Activated CD8-positive, alpha-beta T cell treated with anti-CD3 and anti-CD28 coated beads, Interleukin-2, amount 10 ng/mL, durations not matched to agents 7 days and 5 days (primary cell): ENCODE measurements around the gene ARFGAP1. TPM values are rescaled to one million over a fixed set of nuclear protein-coding genes. Genes with fewer than 3 reads are reported as not detected.

Source experiments
- ATAC-seq: fragments of 150-1000 bp; cut with Tn5 transposase; one replicate; pipeline ENCODE4 v1.10.0; 2021; ENCODE audit warnings: moderate library complexity
- CTCF ChIA-PET: fragments of 350-600 bp; sonication (Branson Sonifier 250); formaldehyde crosslinking; loops from one replicate; lab custom pipeline; 2021; ENCODE audit warnings: antibody characterized with exemption; lab: Charles Lee
- POLR2A ChIA-PET: fragments of 350-600 bp; sonication (Branson Sonifier 250); formaldehyde crosslinking; loops from one replicate; lab custom pipeline; 2021; ENCODE audit warnings: antibody characterized with exemption; lab: Charles Lee
- DNase-seq: peaks from one replicate; pipeline ENCODE4 v3.0.0-alpha.2; 2020
- H3K27ac Mint-ChIP-seq: one replicate; pipeline ENCODE4 v1.8.0; 2021; ENCODE audit warnings: mild to moderate bottlenecking, mixed read lengths
- H3K27me3 Mint-ChIP-seq: one replicate; pipeline ENCODE4 v1.8.0; 2021; ENCODE audit warnings: low read depth, mixed read lengths
- H3K36me3 Mint-ChIP-seq: one replicate; pipeline ENCODE4 v1.8.0; 2021; ENCODE audit warnings: low read depth, mixed read lengths
- H3K4me1 Mint-ChIP-seq: one replicate; pipeline ENCODE4 v1.8.0; 2021; ENCODE audit warnings: low read depth, mixed read lengths
- H3K4me3 Mint-ChIP-seq: one replicate; pipeline ENCODE4 v1.8.0; 2021; ENCODE audit warnings: mild to moderate bottlenecking, mixed read lengths
- H3K9me3 Mint-ChIP-seq: one replicate; pipeline ENCODE4 v1.8.0; 2022; ENCODE audit warnings: mixed read lengths; ENCODE audit not compliant: insufficient read depth
- total RNA-seq, 2 experiments: library from RNA; stranded (reverse); gene quantifications; one replicate each; pipeline ENCODE4 v1.2.3, GENCODE V29; 2021

The ARFGAP1 gene
- total RNA-seq, 2 experiments from 2014 or later: 68.7 to 75.6 TPM

GRCh38 chr20:63322146-63322932 is 49.7 kb downstream of the ARFGAP1 start:
- no peaks in the 10 kb centered on the region for H3K36me3 Mint-ChIP-seq
- no peak overlapping the region for H3K4me3 Mint-ChIP-seq
- ATAC-seq (no peak), DNase-seq (no peak)
- peaks cover 3% of the 10 kb centered on the region for H3K9me3 Mint-ChIP-seq
- peaks cover 5% of the 10 kb centered on the region for H3K4me1 Mint-ChIP-seq
- peaks cover 11% of the 10 kb centered on the region for H3K27me3 Mint-ChIP-seq
- H3K27ac Mint-ChIP-seq: no peak overlapping the region
- ChIA-PET CTCF (no interaction called here), POLR2A (no interaction called here)

DNA sequence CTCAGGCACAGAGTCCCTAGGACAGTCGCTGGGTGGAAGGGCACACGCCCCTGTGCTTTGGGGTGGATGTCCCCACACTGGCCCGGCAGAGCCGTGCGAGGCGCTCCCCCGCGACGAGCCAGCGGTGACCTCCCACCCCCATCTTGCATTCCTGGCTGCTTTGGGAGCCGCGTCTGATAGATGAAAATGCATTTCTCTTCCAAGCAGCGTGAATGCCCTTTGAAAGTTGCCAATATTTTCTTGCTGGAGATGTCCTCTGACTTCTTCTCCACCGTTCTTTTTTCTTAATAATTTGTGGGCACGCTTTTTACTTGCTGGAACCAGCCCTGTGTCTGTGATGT is 50.3 kb downstream of the ARFGAP1 start:
- no peak for DNase-seq
- H3K27ac Mint-ChIP-seq: no peak overlapping the region

DNA sequence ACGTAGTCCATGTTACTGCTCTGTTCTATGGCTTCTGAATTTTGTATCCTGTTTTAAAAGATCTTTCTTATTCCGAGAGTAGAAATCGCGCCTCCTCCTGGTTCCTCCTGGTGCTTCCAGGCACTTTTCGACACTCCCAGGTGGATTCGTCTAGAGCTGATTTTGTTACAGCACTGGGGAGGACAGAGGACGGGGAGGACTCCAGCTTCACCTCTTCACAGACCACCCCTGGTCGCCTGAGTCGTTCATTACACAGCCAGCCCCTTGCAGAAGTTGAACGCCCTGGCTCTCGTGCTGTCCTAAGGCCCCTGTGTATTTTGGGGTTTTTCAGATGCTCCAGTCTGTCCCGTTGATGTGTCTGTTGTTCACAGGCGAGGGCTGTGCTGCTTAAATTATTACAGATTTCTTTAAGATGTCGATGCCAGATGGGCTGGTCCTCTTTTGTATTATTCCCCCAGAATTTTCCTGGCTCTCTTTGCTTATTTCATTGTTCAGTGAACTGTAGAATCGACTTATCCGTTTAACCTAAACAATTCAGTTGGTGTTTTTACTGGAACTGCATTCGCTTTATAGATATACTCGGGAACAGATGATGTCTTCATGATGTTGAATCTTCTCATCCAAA is 50.9 kb downstream of the ARFGAP1 start:
- Mint-ChIP-seq H3K4me3 (no peak overlapping the region), H3K9me3 (peaks cover 3% of the 10 kb centered on the region), H3K4me1 (peaks cover 5% of the 10 kb centered on the region), H3K27me3 (peaks cover 11% of the 10 kb centered on the region), H3K36me3 (no peaks in the 10 kb centered on the region), H3K27ac (no peak overlapping the region)
- DNase-seq (no peak), ATAC-seq (no peak)
- POLR2A ChIA-PET: no interaction called here
- CTCF ChIA-PET: no interaction called here

More for the DNA sequence above, 50.3 kb downstream of the ARFGAP1 start:
- H3K27me3 Mint-ChIP-seq: peaks cover 11% of the 10 kb centered on the region
- no peak overlapping the region for H3K4me3 Mint-ChIP-seq
- ChIA-PET CTCF (no interaction called here), POLR2A (no interaction called here)
- H3K9me3 Mint-ChIP-seq: peaks cover 3% of the 10 kb centered on the region
- H3K36me3 Mint-ChIP-seq: no peaks in the 10 kb centered on the region
- peaks cover 5% of the 10 kb centered on the region for H3K4me1 Mint-ChIP-seq
- no peak for ATAC-seq

DNA sequence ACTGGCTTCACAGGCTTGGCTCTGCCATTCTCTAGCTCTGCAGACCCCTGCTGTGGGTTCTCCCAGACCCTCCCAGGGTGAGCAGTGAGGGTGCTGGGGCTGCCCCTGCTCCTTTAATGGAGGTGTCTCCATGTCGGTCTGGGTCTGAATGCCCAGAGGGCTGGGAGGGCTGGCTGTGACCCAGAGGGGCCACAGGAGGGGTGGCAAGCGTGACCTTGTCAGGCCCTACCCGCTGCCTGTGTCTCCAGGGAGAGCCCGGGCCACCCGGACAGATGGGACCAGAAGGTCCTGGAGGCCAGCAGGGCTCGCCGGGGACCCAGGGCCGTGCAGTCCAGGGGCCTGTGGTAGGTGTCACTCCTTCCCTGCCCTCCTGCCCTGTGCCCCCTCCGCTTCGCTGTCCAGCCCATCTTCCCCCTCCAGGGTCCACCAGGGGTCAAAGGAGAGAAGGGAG is 52.4 kb downstream of the ARFGAP1 start:
- Mint-ChIP-seq H3K9me3 (peaks cover 3% of the 10 kb centered on the region), H3K27me3 (peaks cover 11% of the 10 kb centered on the region), H3K4me3 (no peak overlapping the region), H3K4me1 (peaks cover 5% of the 10 kb centered on the region), H3K27ac (no peak overlapping the region), H3K36me3 (no peaks in the 10 kb centered on the region)
- ATAC-seq (no peak), DNase-seq (no peak)
- ChIA-PET POLR2A (no interaction called here), CTCF (no interaction called here)

- Mint-ChIP-seq H3K9me3 (peaks cover 3% of the 10 kb centered on the region), H3K4me1 (peaks cover 5% of the 10 kb centered on the region)
These were observed 53.1 kb downstream of the ARFGAP1 start for GRCh38 chr20:63325554-63326313.

GRCh38 chr20:63326314-63327230 is 54.0 kb downstream of the ARFGAP1 start:
- Mint-ChIP-seq H3K4me3 (no peak overlapping the region), H3K36me3 (no peaks in the 10 kb centered on the region), H3K4me1 (peaks cover 5% of the 10 kb centered on the region), H3K27me3 (peaks cover 11% of the 10 kb centered on the region), H3K27ac (peak overlapping the region; percentile 81), H3K9me3 (peaks cover 3% of the 10 kb centered on the region)
- ChIA-PET CTCF (no interaction called here), POLR2A (no interaction called here)
- ATAC-seq (no peak), DNase-seq (no peak)

More at GRCh38 chr20:63325554-63326313, 53.1 kb downstream of the ARFGAP1 start:
- POLR2A ChIA-PET: no interaction called here
- ATAC-seq (no peak), DNase-seq (no peak)
- no peak overlapping the region for H3K27ac Mint-ChIP-seq
- CTCF ChIA-PET: no interaction called here
- no peak overlapping the region for H3K4me3 Mint-ChIP-seq
- no peaks in the 10 kb centered on the region for H3K36me3 Mint-ChIP-seq
- H3K27me3 Mint-ChIP-seq: peaks cover 11% of the 10 kb centered on the region

- DNase-seq (peak; percentile 21), ATAC-seq (no peak)
- ChIA-PET CTCF (interaction anchor here (0.7 kb wide), 1 partner anchor 17 kb away, joined by 4 read pairs; no protein-coding TSS in a partner anchor), POLR2A (no interaction called here)
- Mint-ChIP-seq H3K9me3 (peaks cover 6% of the 10 kb centered on the region), H3K4me1 (peaks cover 5% of the 10 kb centered on the region), H3K27me3 (peaks cover 11% of the 10 kb centered on the region), H3K4me3 (no peak overlapping the region), H3K27ac (peak overlapping the region; percentile 81), H3K36me3 (no peaks in the 10 kb centered on the region)
These were observed 54.7 kb downstream of the ARFGAP1 start for GRCh38 chr20:63327231-63327745.

DNA sequence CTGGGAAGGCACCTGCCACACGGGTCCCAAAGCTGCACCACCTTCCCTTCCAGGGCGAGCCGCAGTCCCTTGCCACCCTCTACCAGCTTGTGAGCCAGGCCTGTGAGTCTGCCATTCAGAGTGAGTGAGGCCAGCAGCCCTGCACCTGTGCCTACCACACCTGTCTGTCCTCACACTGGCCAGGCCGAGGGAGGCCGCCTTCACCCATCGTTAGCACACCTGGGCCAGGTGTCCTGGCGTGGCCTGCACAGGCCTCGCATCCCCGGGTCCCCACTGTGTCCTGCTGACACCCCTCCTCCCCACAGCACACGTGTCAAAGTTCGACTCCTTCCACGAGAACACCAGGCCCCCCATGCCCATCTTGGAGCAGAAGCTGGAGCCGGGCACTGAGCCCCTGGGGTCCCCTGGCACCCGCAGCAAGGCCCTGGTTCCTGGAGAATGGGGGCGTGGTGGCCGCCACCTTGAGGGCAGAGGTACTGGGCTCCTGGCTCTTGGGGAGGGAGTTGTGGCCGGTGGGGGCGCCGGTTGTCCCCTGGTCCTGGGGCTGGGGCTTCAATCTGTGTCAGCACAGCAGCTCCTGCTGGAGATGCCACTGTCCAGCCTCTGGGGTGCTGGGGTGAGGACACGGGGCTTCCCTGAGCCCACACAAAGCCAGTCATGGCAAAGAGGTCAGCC is 55.5 kb downstream of the ARFGAP1 start:
- peaks cover 6% of the 10 kb centered on the region for H3K9me3 Mint-ChIP-seq
- ATAC-seq (no peak), DNase-seq (no peak)
- ChIA-PET CTCF (interaction anchor here (0.7 kb wide), 1 partner anchor 18 kb away, joined by 4 read pairs; no protein-coding TSS in a partner anchor), POLR2A (no interaction called here)
- no peak overlapping the region for H3K4me3 Mint-ChIP-seq
- peaks cover 9% of the 10 kb centered on the region for H3K27me3 Mint-ChIP-seq
- H3K36me3 Mint-ChIP-seq: no peaks in the 10 kb centered on the region
- H3K27ac Mint-ChIP-seq: peak overlapping the region; percentile 60
- H3K4me1 Mint-ChIP-seq: peaks cover 5% of the 10 kb centered on the region

- H3K36me3 Mint-ChIP-seq: no peaks in the 10 kb centered on the region
- DNase-seq: no peak
- POLR2A ChIA-PET: no interaction called here
These were observed 56.2 kb downstream of the ARFGAP1 start for GRCh38 chr20:63328718-63329275.

GRCh38 chr20:63329331-63330083 is 56.9 kb downstream of the ARFGAP1 start:
- H3K27ac Mint-ChIP-seq: peak overlapping the region; percentile 37
- no peak for ATAC-seq
- DNase-seq: no peak
- no peaks in the 10 kb centered on the region for H3K36me3 Mint-ChIP-seq
- peaks cover 6% of the 10 kb centered on the region for H3K9me3 Mint-ChIP-seq
- H3K27me3 Mint-ChIP-seq: no peaks in the 10 kb centered on the region
- H3K4me3 Mint-ChIP-seq: no peak overlapping the region
- ChIA-PET CTCF (no interaction called here), POLR2A (no interaction called here)
- peaks cover 5% of the 10 kb centered on the region for H3K4me1 Mint-ChIP-seq

More at GRCh38 chr20:63328718-63329275, 56.2 kb downstream of the ARFGAP1 start:
- Mint-ChIP-seq H3K9me3 (peaks cover 6% of the 10 kb centered on the region), H3K27ac (no peak overlapping the region), H3K4me1 (peaks cover 5% of the 10 kb centered on the region), H3K27me3 (peaks cover 4% of the 10 kb centered on the region), H3K4me3 (no peak overlapping the region)
- CTCF ChIA-PET: no interaction called here
- no peak for ATAC-seq
